Stimulated activated CD4-positive, alpha-beta T cell treated with anti-CD3 and anti-CD28 coated beads, TNF-alpha, amount 100 ng/mL, for 1 hour (primary cell): ENCODE results near the gene DRC3.
"Not testable (repeated sequence)": the region's sequence is repeated elsewhere in the genome, so short reads cannot be mapped to it uniquely, and the experiment has no call there.

Experiments used
- DNase-seq, 3 donors: peaks; one replicate each; pipeline ENCODE4 v3.0.0-alpha.2; 2020; ENCODE audit warnings: low read depth in 3 of 3, low spot score in 1 of 3

The DRC3 gene

DNA sequence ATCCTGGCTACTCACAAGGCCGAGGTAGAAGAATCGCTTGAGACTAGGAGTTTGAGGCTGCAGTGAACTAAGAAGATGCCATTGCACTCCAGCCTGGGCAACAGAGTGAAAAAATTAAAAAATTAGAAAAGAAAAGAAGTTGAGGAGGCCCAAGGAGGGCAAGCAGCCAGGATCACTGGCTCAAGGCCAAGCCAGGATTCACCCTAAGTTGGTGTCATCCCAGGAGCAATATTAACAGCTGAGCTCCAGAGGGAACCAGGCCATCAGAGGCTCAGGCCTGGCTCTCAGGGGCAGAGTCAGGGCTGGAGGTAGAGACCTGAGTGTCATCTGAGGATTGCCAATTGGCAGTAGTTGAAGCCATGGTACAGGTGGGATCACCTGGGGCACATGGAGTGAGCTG is 20.7 kb downstream of the DRC3 start:
- DNase-seq, result no peak

DNA sequence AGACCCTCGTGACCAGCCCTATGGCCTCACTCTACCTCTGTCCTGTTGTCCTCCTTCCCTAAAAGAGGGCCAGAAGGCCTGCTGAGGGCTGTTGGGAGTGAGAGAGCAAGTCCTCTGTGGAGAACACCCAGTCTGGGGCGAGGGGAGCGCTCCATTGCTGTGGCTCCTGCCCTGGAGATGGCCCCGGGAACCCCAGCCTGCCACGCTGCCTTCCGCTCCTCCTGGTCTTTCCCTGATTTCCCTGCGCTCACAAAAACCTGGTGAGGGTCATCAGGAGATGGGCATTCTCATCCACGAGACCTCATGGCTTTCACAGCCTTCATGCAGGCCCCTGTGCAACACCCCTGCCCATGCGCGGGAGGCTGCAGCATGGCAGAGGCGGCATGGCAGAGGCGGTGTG is 21.2 kb downstream of the DRC3 start:
- no peak for DNase-seq

- DNase-seq, result no peak
Observed at GRCh38 chr17:17994271-17995069, 21.8 kb downstream of the DRC3 start.

GRCh38 chr17:17995887-17996286 is 23.2 kb downstream of the DRC3 start:
- DNase-seq, result not testable (repeated sequence)

GRCh38 chr17:17998934-17999333 is 26.3 kb downstream of the DRC3 start:
- no peak for DNase-seq

- no peak for DNase-seq
Observed at GRCh38 chr17:17999364-18000029, 26.8 kb downstream of the DRC3 start.

DNA sequence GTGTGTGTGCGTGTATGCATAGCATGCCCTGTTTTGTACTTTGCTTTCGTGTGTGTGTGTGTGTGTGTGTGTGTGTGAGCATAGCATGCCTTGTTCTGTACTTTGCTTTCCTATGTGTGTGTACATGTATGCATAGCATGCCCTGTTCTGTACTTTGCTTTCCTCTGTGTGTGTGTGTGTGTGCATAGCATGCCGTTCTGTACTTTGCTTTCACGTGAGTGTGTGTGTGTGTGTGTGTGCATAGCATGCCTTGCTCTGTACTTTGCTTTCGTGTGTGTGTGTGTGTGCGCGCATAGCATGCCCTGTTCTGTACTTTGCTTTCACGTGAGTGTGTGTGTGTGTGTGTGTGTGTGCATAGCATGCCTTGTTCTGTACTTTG is 27.4 kb downstream of the DRC3 start:
- DNase-seq, result no peak

GRCh38 chr17:18002171-18002570 is 29.5 kb downstream of the DRC3 start:
- DNase-seq, result no peak

GRCh38 chr17:18004345-18004744 is 31.7 kb downstream of the DRC3 start:
- no peak for DNase-seq

DNA sequence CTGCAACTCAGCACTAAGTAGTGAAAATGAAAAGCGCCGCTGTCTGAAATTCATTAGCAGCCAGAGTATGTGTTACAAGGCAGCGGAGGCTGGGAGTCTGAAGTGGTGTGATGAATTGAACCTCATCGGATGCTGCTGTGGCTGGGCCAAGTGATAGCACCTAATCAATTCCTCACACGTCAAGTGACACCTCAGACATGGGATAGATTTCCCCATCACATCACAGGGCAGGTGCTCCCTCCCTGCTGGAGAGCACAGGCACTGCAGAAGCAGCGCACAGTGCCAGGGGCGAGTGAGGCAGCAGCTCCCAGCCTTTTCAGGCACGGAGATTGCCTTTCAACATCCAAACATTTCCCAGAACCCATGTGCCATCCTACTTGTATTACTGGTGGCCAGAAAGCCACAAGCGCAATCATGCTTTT is 32.2 kb downstream of the DRC3 start:
- DNase-seq, result no peak

GRCh38 chr17:18005496-18005895 is 32.8 kb downstream of the DRC3 start:
- DNase-seq, result no peak

DNA sequence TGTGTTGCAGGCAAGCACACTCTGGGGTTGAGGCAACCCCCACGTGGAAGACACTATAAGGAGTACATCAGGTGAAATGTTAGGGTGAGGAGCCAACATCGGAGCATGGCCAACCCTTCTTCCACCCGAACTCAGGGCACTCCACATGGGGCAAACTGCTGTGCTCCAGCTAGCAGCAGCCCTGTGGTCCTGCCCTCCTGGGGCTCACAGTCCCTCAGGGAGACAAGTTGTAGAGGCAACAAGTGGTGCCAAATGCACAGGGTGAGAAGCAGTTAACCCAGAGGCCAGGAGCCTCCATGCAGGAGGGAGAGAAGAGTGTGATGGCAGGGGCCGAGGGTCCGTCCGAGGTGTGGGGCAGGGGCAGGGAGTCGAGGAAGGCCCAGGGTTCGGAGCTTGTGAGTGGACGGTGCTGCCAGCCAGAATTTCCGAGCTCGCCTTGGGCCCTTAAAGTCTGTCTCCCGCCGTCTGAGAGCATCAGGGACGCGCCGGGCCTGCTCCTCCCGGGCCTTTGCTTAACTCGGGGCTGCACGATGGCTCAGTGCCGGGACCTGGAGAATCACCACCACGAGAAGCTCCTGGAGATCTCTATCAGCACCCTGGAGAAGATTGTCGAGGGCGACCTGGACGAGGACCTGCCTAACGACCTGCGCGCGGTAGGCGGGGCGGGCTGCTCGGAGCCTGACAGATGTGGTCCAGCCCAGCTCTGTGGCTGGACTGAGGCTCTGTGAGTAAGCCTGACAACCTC is 34.0 kb downstream of the DRC3 start:
- no peak for DNase-seq

DNA sequence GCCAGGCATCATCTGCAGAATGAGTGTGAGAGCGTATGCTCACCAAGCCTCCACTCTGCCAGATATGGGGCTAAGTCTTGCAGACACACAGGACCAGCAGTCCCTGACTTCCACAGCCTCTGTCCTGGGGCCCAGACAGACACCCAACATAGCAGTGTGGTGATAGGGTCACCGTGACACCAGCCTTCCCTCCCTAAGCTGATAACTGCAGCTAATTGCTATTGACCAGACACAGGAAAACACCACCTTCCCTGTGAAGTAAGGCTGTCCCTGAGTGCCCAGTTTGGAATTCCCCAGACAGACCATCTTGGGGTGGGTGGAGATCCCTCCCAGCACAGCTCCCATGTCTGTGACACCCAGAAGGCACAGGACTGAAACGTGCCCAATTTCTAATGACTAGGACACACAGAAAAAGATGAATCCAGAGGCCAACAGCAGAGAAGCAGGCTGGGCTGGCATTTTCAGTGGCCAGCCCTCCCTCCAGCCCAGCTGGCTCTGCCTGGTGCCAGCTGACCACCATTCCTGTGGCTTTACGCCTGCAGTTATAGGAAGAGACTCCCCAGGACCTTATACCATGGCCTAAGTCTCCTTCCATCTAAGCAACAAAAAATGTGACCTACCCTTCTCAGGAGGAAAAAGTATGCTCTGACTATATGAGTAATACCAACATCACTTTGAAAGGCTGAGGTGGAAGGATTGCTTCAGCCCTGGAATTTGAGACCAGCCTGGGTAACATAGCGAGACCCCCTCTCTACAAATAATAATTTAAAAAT is 36.0 kb downstream of the DRC3 start:
- no peak for DNase-seq

GRCh38 chr17:18009609-18010420 is 37.2 kb downstream of the DRC3 start:
- DNase-seq, result no peak

DNA sequence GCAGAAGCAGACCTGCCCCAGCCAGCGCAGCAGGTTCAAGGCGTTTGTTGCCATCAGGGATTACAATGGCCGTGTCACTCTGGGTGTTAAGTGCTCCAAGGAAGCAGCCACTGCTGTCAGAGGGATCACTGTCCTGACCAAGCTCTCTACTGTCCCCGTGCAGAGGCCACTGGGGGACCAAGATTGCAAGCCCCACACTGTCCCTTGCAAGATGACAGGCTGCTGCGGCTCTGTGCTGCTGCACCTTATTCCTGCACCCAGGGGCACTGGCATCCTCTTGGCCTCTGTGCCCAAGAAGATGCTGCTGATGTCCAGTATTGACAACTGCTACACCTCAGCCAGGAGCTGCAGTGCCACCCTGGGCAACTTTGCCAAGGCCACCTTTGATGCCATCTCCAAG is 38.6 kb downstream of the DRC3 start:
- DNase-seq, result no peak

GRCh38 chr17:18014006-18014405 is 41.3 kb downstream of the DRC3 start:
- no peak for DNase-seq

GRCh38 chr17:18015593-18015992 is 42.9 kb downstream of the DRC3 start:
- no peak for DNase-seq

DNA sequence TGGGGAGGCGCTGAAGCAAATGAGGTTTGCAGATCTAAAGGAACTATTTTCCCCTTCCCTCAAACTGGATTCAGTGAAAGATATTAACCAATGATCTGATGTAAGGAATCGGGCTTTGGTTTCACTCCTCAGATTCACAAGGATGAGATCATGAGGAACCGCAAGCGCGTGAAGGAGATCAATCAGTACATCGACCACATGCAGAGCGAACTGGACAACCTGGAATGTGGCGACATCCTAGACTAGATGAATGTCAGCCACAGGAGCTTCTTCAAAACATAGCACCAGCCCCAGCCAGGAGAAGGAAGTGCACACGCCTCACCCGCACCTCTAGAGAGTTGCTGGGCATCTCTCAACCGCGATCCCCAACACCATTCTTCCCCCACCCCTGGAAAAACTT is 43.8 kb downstream of the DRC3 start:
- no peak for DNase-seq

GRCh38 chr17:18017958-18018357 is 45.3 kb downstream of the DRC3 start:
- DNase-seq, result no peak

DNA sequence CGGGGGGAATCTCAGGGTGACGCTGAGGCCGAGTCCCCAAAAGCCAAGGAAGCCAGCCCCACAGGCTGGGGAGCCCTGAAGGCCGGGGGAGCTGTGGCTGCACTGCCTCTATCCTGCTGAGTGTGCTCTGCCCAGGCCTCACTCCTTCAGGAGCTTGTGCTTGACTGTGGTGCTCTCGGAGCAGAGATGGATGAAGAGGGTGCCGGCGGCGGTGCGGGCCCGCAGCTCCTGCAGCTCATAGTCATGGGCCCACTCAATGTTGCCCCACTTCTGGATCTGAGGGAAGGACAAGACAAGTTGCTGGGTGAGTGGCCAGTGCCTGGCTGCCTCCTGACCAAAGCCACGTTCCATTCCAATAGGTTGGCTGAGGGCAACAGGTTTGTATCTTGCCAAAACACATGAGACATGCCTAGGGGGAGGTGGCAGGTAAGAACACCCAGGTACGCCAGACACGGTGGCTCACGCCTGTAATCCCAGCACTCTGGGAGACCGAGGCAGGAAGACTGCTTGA is 45.8 kb downstream of the DRC3 start:
- DNase-seq, result no peak
